GM21526 (cell line): ENCODE data around the gene CRTC1.

Experiments used
- ATAC-seq: cut with Tn5 transposase; IDR thresholded peaks from one replicate; pipeline ENCODE4 v1.9.1; 2021; ENCODE audit warnings: moderate library complexity; ENCODE audit not compliant: unreplicated experiment, low FRiP score

The CRTC1 gene, protein sequence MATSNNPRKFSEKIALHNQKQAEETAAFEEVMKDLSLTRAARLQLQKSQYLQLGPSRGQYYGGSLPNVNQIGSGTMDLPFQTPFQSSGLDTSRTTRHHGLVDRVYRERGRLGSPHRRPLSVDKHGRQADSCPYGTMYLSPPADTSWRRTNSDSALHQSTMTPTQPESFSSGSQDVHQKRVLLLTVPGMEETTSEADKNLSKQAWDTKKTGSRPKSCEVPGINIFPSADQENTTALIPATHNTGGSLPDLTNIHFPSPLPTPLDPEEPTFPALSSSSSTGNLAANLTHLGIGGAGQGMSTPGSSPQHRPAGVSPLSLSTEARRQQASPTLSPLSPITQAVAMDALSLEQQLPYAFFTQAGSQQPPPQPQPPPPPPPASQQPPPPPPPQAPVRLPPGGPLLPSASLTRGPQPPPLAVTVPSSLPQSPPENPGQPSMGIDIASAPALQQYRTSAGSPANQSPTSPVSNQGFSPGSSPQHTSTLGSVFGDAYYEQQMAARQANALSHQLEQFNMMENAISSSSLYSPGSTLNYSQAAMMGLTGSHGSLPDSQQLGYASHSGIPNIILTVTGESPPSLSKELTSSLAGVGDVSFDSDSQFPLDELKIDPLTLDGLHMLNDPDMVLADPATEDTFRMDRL

DNA sequence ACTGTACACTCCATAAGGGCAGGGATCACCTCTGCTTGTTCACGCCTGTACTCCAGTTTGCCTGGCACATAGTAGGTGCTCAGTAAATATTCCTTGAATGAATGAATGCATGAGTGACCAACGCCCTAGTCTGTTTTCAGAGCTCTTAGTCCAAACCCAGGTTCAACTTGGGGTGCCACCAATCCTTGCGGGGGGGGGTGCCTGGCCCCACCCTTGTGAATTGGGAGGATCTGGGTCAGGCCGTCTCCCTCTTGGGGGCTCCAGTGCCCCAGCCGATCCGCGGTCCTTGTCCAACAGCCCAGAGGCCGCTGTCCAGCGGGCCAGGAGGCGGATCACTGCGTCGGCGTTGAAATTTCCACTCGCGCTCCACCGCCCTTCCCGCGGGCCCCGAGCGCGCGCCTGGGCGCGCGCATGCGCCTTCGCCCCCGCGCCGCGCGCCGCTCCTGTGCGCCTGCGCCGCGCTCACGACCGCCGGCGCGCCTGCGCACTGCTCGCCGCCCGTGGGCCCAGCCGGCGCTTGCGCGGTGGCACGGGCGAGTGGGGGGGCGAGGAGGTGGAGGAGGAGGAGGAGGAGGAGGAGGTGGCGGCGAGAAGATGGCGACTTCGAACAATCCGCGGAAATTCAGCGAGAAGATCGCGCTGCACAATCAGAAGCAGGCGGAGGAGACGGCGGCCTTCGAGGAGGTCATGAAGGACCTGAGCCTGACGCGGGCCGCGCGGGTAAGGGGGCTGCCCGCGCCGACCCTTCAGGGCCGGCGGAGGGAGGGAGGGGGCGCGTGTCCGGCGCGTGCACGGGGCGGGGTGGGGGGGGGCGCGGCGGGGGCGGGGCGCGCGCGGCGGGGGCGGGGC lies at the start of gene CRTC1:
CRTC1 (plus strand) TSS at position 572 of the 849 bp plus-strand sequence; CDS start at position 595, 23 bp downstream.
- ATAC-seq, result peak; percentile 54

DNA sequence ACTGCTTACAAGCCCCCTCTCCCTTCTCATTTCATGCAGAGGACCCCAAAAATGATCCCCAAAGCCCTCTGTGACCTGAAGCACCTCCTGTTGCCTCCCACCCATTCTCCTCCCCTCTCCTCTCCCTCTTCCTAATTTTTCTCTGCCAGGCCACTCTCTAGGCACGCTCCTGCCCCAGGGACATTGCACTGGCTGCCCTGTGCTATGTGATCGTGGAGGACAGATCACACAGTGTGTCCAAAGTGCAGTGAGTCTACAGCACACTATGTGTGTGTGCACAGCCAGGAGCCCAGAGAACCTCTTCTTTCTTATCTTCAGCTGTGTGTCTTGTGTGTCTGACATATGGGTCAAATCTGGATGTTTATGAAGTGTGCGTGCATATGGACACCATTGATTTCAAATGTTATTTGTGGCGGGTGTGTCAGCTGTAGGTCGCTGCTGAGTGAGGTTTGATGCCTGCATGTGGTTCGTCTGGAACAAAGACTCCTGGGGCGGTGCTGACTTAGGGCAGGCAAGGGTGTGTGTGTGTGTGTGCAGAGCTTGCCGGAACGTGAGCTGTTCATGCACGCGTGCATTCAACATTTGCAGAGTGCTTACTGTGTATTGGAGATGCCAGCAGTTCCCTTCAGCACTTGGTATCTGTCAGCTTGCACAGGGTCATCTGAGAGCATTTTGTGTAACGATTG lies 48.7 kb upstream of the CRTC1 start:
- no peak for ATAC-seq

DNA sequence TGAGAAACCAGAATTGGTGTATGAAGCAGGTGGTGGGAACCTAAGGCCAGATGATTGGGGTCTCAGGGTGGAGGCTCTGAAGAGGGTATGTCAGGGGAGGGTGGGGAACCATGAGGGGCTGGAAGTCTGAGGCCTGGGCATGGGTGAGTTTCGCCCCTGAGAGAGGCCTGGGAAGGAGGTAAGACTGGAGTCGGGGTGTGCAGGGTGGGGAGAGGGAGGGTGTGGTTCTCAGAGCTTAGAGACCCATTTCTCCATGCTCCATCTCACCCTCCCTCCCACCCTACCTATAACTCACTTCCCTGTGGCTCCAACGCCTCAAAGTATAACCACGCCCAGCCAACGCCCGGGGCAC lies 47.7 kb upstream of the CRTC1 start:
- ATAC-seq, result no peak

DNA sequence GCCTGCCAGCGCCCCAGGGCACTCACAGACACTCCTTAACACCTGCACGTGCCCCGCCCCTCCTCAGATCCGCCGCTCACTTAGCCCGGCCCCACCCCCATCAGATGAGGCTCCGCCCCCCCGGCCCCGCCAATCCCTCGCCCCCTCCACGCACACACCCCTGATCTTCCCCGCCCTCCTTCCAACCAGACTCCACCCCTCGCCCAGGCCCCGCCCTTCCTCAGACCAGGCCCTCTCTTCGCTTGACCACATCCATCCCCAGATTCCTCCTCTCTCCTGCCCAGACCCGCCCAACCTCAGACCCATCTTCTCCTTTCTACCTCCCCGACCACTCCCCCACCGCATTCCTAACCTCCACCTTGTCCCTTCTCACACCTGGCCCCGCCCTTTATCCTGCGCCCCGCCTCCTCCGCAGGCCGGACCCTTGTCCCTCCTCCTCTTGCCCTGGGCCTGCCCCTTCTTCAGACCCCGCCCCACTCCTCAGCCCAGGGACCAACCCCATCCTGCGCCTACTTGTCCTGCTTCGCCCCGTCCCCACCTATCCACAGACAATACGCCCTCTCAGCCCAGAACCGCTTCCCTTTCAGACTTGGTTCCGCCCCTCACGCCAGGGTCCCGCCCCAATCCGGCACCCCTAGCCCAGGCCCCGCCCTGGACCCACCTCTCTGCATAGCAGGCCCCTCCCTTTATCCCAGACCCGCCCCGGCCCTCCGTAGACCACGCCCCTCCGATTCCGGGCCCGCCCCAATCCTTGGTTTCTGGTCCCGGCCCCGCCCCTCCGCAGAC lies 47.1 kb upstream of the CRTC1 start:
- peak; percentile 70 for ATAC-seq

DNA sequence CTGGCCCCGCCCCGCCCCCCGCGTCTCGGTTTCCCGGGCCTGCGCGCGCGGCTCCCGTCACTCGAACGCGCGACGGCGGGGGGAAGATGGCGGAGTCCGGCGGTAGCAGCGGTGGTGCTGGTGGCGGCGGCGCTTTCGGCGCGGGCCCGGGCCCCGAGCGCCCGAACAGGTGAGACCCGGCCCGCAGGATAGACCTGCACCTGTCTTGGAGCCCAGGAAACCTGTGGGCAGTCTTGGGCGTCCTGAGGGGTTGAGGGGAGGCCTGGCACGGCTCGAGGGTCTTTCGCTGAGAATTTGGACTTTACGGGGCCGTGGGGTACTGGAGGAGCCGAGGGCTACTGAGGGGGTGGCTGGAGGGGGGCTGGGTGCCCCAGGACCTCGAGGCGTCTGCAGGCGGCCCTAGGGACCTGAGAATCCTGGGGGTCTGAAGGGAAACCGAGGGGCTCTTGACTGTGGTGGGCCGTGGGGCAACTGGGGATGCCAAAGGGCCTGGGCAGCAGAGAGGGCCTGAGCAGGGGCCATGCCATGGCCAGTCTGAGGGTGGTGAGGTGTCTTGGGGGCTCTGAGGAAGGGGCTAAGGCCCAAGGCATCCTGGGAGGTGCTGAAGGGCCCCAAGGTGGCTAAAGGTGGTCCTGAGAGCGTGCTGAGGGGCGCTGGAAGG lies 46.4 kb upstream of the CRTC1 start, which contains the start of gene KLHL26:
KLHL26 (plus strand) TSS at position 60 of the 661 bp plus-strand sequence; CDS start at position 87, 27 bp downstream.
- no peak for ATAC-seq

DNA sequence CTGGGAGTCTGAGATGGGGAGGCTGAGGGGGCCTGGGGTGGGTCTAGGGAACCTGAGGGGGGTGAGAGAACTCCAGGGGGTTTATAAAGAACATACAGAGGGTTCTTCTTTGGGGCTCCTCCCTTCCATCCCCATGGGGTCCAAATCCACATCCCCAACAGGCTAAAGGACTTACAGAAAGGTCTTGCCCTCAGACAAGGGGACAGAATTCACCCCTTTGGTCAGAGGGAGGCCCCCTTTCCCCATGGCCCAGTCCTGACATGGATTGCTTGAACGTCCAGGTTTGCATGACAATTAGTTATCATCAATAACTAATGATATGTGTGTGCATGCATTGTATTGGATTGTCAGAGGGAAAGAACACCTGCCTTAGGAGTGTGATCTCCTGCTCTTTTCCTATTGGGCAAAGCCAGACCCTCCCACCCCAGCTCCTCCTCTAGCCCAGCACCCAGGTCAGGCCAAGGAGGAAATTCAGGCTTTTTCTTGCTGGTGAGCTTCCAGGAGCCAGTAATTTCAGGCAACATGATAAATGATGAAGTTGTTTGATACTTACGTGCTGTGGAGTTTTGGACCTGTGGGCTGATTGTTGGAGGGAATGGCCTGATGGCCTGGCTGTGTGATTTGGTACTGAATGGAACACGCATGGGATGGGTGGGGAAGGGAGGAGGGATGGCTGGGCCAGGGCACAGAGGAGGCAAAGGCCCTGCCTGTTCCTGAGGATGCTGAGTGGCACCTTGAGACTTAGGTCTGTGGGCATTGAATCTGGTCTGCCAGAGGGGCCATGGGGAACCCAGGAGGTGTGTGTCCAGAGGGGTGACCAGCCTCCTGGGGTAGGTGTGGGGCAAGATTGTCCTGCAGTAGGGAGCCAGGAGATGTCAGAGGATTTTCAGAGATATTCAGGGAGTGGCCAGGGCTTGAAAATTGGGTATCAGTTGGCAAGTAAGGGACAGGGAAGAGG lies 45.5 kb upstream of the CRTC1 start:
- no peak for ATAC-seq

DNA sequence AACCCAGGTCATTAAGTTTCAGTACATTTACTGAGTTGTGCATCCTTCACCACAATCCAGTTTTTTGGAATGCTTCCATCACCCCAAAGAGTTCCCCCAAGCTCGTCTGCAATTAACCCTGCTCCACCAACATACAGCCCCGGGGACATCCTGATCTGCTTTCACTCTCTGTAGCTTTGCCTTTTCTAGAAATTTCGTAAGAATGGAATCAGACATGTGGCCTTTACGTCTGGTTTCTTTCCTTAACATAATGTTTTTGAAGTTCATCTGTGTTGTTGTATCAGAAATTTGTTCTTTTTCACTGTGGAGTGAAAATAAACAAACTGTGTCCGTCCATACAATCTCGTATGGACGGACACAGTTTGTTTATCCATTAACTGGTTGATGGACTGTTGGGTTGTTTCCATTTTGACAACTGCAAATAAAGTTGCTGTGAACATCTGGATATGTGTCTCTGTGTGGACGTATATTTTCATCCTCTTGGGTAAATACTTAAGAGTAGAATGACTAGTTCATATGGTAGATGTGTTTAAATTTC lies 43.7 kb upstream of the CRTC1 start:
- no peak for ATAC-seq

DNA sequence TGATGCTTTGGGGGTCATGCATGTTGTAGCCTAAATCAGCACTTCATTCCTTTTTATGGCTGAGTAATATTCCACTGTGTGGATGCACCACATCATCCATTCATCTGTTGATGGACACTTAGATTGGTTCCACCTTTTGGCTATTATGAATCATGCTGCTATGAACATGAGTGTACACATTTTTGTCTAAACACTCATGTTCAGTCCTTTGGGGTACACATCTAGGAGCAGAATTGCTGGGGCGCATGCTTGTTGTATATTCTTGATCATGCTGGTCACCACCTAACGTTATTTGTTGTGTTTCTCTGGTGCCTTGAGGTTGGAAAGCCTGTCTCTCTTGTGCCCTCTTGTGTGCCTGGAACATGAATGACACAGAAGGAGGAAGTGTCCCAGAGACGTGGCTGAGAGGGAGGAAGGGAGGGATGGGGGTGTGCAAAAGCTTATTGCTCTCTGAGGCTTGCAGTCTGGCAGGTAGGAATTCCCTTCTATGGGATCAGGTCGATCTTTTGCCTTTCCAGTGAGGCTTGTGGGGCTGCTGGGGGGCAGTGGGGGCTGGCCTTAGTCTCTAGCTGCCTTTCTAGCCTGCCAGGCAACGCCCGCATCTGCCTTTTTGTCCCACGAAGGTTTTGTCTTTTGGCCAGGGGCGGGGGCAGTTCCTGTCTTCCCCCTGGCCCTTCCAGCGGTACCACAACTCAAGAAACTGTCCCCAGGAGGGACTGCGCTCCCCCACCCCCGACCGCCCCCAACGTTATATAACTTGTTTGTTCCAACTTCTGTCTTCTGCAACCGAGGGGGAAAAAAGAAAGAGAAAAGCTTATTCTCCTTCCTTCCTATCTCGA lies 39.1 kb upstream of the CRTC1 start:
- ATAC-seq, result no peak

DNA sequence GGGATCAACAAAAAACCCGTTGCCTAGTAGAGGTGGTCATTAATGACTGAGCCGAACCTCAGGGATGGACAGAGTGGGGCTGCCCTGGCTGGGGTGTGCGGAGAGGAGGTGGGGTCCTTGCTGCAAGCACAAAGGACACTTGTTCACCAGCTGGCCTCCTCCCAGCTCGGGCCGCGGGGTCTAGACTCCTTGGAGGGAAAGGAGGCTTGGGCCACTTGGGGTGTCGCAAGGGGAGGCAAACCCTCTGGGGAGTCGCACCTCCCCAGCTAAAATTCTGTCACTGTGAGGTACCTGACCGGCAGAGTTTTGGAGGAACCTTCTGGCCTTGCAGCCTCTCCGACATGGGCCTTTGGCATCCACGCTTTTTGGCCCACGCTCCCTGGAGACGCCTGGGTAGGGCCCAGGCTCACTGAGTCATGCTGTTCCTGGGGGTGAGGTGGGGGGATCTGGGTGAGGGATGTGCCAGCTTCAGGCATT lies 38.4 kb upstream of the CRTC1 start:
- ATAC-seq, result no peak

DNA sequence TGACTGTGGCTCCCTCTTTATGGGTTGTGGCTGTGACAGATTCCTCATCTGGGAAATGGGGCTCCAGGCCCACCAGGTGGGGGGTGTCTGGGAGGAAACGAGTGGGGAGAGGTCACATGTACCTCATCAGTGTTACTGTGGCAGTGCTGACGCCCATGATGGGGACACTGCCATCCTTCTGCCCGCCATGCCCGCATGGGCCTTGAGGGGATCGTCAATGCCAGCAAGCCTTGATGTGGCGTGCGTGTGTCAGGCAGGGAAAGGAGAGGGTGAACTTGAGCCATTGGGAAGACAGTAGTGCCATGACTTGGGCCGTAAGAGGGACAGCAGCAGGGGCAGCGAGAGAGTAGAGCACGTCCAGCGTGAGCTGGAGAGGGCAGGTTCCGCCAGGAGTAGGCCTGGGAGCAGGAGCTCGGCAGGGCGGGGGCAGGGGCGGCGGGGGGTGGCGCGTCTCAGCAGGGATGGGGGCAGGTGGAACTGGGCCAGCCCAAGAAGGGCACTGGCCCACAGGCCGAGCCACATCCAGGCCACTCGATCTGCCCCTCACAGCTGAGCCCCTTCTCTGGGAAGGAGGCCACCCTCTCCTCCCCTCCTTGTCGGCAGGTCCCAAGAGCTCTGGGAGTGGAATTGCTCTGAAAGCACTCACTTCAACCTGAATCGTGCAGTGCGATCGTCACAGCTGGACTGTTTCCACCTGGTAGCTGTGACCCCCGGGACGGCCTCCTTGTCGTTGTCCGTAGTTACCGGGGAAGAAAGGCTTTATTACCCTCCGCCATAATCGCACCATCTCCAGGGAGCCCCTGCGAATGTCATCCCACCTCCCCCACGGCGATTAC lies 36.7 kb upstream of the CRTC1 start:
- ATAC-seq, result no peak

DNA sequence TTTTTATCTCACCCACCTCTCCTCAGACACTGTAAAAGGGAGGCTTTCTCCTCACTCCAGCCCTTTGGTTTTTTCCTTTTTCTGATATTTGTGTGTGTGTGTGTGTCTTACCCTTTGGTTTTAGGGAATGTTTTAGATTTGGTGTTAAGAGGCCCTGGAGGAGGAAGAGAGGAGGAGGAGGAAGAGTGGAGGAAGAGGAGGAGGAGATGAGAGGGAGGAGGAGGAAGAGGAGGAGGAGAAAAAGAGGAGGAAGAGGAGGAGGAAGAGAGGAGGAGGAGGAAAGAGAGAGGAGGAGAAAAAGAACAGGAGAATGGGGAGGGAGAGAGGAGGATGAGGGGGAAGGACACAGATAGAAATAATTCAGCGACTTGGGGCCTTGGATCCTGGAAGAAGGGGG lies 36.1 kb upstream of the CRTC1 start:
- ATAC-seq, result no peak

DNA sequence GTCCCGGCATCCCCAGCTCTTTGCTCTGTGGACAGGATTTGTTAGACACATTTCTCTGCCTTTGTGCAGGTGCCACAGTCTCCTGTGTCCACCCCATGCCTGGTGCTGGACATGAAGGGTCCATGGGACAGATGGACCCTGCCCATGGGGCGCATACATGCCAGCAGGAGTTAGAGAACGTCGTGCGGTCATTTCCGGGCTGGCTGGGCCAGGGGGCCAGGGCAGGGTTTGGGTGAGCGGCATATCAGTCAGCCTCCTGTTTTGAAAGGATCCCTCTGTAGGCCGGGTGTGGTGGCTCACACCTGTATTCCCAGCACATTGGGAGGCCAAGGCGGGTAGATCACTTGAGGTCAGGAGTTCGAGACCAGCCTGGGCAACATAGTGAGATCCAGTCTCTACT lies 35.7 kb upstream of the CRTC1 start:
- no peak for ATAC-seq

DNA sequence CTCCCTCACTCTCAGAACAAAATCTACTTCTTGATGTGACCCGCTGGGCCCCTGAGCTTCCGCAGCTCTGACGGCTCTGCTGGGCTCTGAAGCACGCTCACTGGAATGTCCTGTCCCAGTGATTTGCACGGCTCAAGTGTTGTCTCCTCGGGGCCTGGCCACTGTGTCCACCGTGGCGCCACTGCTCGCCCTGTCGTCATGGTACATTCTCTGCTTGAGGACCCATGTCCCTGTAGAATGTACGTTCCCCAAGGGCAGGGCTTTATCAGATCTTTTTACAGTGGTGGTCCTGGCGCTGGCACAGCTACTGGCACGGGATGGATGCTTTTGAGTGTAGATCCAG lies 34.5 kb upstream of the CRTC1 start:
- ATAC-seq, result no peak

DNA sequence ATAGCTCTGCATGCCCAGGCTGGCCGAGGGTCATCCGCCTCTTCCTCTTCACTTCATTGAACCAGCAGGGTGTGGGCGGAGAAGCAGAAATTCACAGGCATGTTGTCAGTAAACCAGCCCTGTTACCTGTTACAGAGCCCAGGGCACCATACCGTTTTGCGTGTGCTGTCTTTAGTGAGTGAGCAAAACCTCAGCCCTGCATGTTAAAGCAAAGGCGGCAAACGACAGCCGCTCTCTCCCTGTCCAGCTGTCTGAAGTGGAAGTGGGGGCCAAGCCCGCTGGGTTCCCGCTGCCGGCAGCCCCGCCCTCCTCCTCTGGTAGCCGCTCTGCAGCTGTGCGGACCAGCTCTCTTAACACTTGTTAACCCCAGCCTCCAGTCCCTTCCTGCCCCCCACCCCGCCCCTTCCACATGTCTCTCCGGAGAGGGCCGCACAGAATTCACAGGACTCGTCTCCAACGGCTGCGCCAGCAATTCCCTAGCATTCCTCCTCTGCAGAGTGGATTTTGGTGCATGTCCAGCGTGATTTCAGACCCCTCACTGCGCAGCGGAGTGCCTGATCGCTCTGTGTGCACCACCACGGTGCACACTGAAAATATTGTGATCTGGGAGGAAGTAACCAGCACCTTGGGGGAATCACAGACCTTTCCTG lies 34.0 kb upstream of the CRTC1 start:
- no peak for ATAC-seq

DNA sequence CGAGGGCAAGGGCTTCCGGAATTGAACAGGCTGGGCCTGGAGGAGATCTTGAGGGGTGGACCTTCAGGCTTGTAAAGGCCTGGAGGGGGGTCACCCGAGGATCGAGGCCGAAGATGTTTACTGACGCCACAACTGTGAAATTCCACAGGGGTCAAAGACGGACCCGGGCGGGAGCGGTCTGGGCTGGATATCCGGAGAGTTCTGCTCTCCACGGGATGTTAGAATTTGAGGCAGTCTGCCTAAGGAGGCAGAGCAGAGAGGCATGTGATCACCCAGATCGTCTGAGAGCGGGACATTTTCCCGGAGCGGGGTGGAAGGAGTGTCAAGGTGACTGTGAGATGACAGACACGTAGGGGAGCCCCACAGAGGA lies 33.5 kb upstream of the CRTC1 start:
- ATAC-seq, result no peak
